HEK293 (cell line): Measurements from ENCODE around the gene SIM2.
"Not testable (repeated sequence)": the region's sequence is repeated elsewhere in the genome, so short reads cannot be mapped to it uniquely, and the experiment has no call there.

Experiments used
- KLF10 ChIP-seq: fragments of 450-650 bp; IDR thresholded peaks from 2 replicates; pipeline ENCODE4 v1.5.1; 2018; ENCODE audit warnings: missing biosample characterization, mild to moderate bottlenecking, missing genetic modification characterization
- ZNF140 ChIP-seq: fragments of 450-650 bp; formaldehyde crosslinking; IDR thresholded peaks from 2 replicates; pipeline ENCODE4 v1.5.1; 2016; ENCODE audit warnings: missing biosample characterization, missing genetic modification characterization
- ZNF24 ChIP-seq: fragments of 450-650 bp; formaldehyde crosslinking; IDR thresholded peaks from 2 replicates; pipeline ENCODE4 v1.5.1; 2016; ENCODE audit warnings: missing biosample characterization, missing genetic modification characterization
- ZNF324 ChIP-seq: fragments of 450-650 bp; formaldehyde crosslinking; IDR thresholded peaks from 2 replicates; pipeline ENCODE4 v1.5.1; 2016; ENCODE audit warnings: missing biosample characterization, missing genetic modification characterization
- TF ChIP-seq, protein P1 (sequence below): fragments of 450-650 bp; formaldehyde crosslinking; IDR thresholded peaks from 2 replicates; pipeline ENCODE4 v1.5.1; 2016; ENCODE audit warnings: missing biosample characterization, missing genetic modification characterization
- TF ChIP-seq, protein P2 (sequence below): fragments of 450-650 bp; formaldehyde crosslinking; IDR thresholded peaks from 2 replicates; pipeline ENCODE4 v1.5.1; 2016; ENCODE audit warnings: missing biosample characterization, missing genetic modification characterization

- TF ChIP-seq, protein P1, sequence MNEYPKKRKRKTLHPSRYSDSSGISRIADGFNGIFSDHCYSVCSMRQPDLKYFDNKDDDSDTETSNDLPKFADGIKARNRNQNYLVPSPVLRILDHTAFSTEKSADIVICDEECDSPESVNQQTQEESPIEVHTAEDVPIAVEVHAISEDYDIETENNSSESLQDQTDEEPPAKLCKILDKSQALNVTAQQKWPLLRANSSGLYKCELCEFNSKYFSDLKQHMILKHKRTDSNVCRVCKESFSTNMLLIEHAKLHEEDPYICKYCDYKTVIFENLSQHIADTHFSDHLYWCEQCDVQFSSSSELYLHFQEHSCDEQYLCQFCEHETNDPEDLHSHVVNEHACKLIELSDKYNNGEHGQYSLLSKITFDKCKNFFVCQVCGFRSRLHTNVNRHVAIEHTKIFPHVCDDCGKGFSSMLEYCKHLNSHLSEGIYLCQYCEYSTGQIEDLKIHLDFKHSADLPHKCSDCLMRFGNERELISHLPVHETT (tag by site-specific recombination), result not testable (repeated sequence)
- not testable (repeated sequence) for TF ChIP-seq ZNF324, ZNF140, ZNF24, KLF10 (tag by site-specific recombination)
- TF ChIP-seq, protein P2, sequence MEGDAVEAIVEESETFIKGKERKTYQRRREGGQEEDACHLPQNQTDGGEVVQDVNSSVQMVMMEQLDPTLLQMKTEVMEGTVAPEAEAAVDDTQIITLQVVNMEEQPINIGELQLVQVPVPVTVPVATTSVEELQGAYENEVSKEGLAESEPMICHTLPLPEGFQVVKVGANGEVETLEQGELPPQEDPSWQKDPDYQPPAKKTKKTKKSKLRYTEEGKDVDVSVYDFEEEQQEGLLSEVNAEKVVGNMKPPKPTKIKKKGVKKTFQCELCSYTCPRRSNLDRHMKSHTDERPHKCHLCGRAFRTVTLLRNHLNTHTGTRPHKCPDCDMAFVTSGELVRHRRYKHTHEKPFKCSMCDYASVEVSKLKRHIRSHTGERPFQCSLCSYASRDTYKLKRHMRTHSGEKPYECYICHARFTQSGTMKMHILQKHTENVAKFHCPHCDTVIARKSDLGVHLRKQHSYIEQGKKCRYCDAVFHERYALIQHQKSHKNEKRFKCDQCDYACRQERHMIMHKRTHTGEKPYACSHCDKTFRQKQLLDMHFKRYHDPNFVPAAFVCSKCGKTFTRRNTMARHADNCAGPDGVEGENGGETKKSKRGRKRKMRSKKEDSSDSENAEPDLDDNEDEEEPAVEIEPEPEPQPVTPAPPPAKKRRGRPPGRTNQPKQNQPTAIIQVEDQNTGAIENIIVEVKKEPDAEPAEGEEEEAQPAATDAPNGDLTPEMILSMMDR (tag by site-specific recombination), result not testable (repeated sequence)
Observed at GRCh38 chr21:36657290-36657689, 41.6 kb upstream of the SIM2 start.
